GM12892 (cell line): ENCODE measurements around the gene SMYD3.
"Not testable (repeated sequence)": the region's sequence is repeated elsewhere in the genome, so short reads cannot be mapped to it uniquely, and the experiment has no call there.

Source experiments
- DNase-seq: peaks from one replicate; pipeline ENCODE4 v3.0.0; 2011; ENCODE audit not compliant: insufficient read length
- FAIRE-seq: peaks from 2 replicates; lab custom pipeline; 2011; peaks lifted over from hg19 to GRCh38; lab: Jason Lieb, UNC
- POLR2A ChIP-seq: IDR thresholded peaks from 2 replicates; pipeline ENCODE4 v1.6.1; 2011; ENCODE audit warnings: low read depth, low read length, control low read depth
- POLR2AphosphoS5 ChIP-seq: IDR thresholded peaks from 2 replicates; pipeline ENCODE4 v1.6.1; 2011; ENCODE audit warnings: low read depth, low read length, control low read depth
- TAF1 ChIP-seq: IDR thresholded peaks from 2 replicates; pipeline ENCODE4 v1.6.1; 2011; ENCODE audit warnings: low read depth, mild to moderate bottlenecking, control low read depth, low read length, borderline replicate concordance

The SMYD3 gene

GRCh38 chr1:245791410-245792312 is 715.4 kb downstream of the SMYD3 start:
- no peak for DNase-seq
- no peak for FAIRE-seq
- TF ChIP-seq POLR2A: no peak
- TF ChIP-seq TAF1: no peak
- TF ChIP-seq POLR2AphosphoS5: no peak

- DNase-seq (no peak), FAIRE-seq (no peak)
- TF ChIP-seq POLR2AphosphoS5: no peak
- TF ChIP-seq TAF1: no peak
- no peak for TF ChIP-seq POLR2A
These were observed 716.6 kb downstream of the SMYD3 start for GRCh38 chr1:245790441-245790840.

- DNase-seq (no peak), FAIRE-seq (no peak)
- no peak for TF ChIP-seq POLR2AphosphoS5
- TF ChIP-seq POLR2A: no peak
- TF ChIP-seq TAF1: no peak
These were observed 718.2 kb downstream of the SMYD3 start for GRCh38 chr1:245788886-245789285.

- TF ChIP-seq POLR2A: no peak
- FAIRE-seq: no peak
- DNase-seq: no peak
These were observed 718.8 kb downstream of the SMYD3 start for GRCh38 chr1:245788269-245788668.

GRCh38 chr1:245786948-245787347 is 720.1 kb downstream of the SMYD3 start:
- TF ChIP-seq TAF1 (no peak), POLR2A (no peak), POLR2AphosphoS5 (no peak)
- FAIRE-seq: no peak
- no peak for DNase-seq

- TF ChIP-seq POLR2AphosphoS5: no peak
- FAIRE-seq: no peak
- no peak for DNase-seq
These were observed 727.0 kb downstream of the SMYD3 start for GRCh38 chr1:245779797-245780755.

GRCh38 chr1:245777752-245778151 is 729.3 kb downstream of the SMYD3 start:
- no peak for TF ChIP-seq POLR2A
- TF ChIP-seq TAF1: no peak
- TF ChIP-seq POLR2AphosphoS5: no peak
- no peak for DNase-seq
- FAIRE-seq: no peak

GRCh38 chr1:245776694-245777332 is 730.3 kb downstream of the SMYD3 start:
- no peak for TF ChIP-seq POLR2AphosphoS5
- TF ChIP-seq POLR2A: no peak
- no peak for TF ChIP-seq TAF1
- no peak for DNase-seq
- no peak for FAIRE-seq

- no peak for FAIRE-seq
- TF ChIP-seq POLR2A: no peak
- TF ChIP-seq POLR2AphosphoS5: no peak
- TF ChIP-seq TAF1: no peak
- no peak for DNase-seq
These were observed 730.9 kb downstream of the SMYD3 start for GRCh38 chr1:245776139-245776538.

- not testable (repeated sequence) for DNase-seq, FAIRE-seq
These were observed 732.1 kb downstream of the SMYD3 start for GRCh38 chr1:245774931-245775330.

- FAIRE-seq (no peak), DNase-seq (no peak)
- TF ChIP-seq POLR2AphosphoS5 (no peak), TAF1 (no peak), POLR2A (no peak)
These were observed 732.9 kb downstream of the SMYD3 start for GRCh38 chr1:245774196-245774595.

GRCh38 chr1:245773344-245773743 is 733.7 kb downstream of the SMYD3 start:
- FAIRE-seq: no peak
- TF ChIP-seq TAF1 (no peak), POLR2A (no peak), POLR2AphosphoS5 (no peak)
- DNase-seq: no peak
